Erythroblast (primary cell): Measurements from ENCODE around the gene PCDHGC3.

Experiments used
- GATA1 ChIP-seq: IDR thresholded peaks from 2 replicates; pipeline ENCODE4 v1.6.1; 2011; ENCODE audit warnings: low read depth, mild to moderate bottlenecking, control low read depth, low read length, moderate library complexity
- POLR2A ChIP-seq: IDR thresholded peaks from 2 replicates; pipeline ENCODE4 v1.6.1; 2011; ENCODE audit warnings: mild to moderate bottlenecking, low read length

- TF ChIP-seq POLR2A (no peak), GATA1 (no peak)
Observed at GRCh38 chr5:141511771-141512325, 36.1 kb downstream of the PCDHGC3 start.
